NCI-H1092 (cell line): ENCODE results near the gene NALCN.

ENCODE experiments used
- DNase-seq: peaks from one replicate; lab custom pipeline; 2025; lab: John Stamatoyannopoulos, UW

NALCN gene

GRCh38 chr13:101291206-101291605, 125.1 kb downstream of the NALCN start:
- no peak for DNase-seq

GRCh38 chr13:101289764-101290163, 126.5 kb downstream of the NALCN start:
- peak; percentile 84 for DNase-seq

- DNase-seq = no peak
Measured at GRCh38 chr13:101283782-101284181, 132.5 kb downstream of the NALCN start.

GRCh38 chr13:101272886-101273285, 143.4 kb downstream of the NALCN start:
- DNase-seq = no peak

GRCh38 chr13:101271681-101272245, 144.5 kb downstream of the NALCN start:
- DNase-seq = no peak

- DNase-seq = no peak
Measured at GRCh38 chr13:101267656-101268055, 148.7 kb downstream of the NALCN start.

GRCh38 chr13:101265934-101266333, 150.4 kb downstream of the NALCN start:
- no peak for DNase-seq

- no peak for DNase-seq
Measured at GRCh38 chr13:101264931-101265330, 151.4 kb downstream of the NALCN start.

GRCh38 chr13:101262306-101262705, 154.0 kb downstream of the NALCN start:
- no peak for DNase-seq

GRCh38 chr13:101258509-101258908, 157.8 kb downstream of the NALCN start:
- no peak for DNase-seq

GRCh38 chr13:101258071-101258470, 158.2 kb downstream of the NALCN start:
- DNase-seq = no peak

GRCh38 chr13:101248739-101249514, 167.4 kb downstream of the NALCN start:
- DNase-seq = no peak

GRCh38 chr13:101242720-101243119, 173.6 kb downstream of the NALCN start:
- no peak for DNase-seq

- no peak for DNase-seq
Measured at GRCh38 chr13:101238555-101238954, 177.8 kb downstream of the NALCN start.

- no peak for DNase-seq
Measured at GRCh38 chr13:101231751-101232428, 184.4 kb downstream of the NALCN start.

GRCh38 chr13:101230271-101230890, 185.9 kb downstream of the NALCN start:
- no peak for DNase-seq

GRCh38 chr13:101219609-101220265, 196.6 kb downstream of the NALCN start:
- DNase-seq = no peak

- no peak for DNase-seq
Measured at GRCh38 chr13:101218484-101218883, 197.8 kb downstream of the NALCN start.

GRCh38 chr13:101217086-101217485, 199.2 kb downstream of the NALCN start:
- no peak for DNase-seq

- no peak for DNase-seq
Measured at GRCh38 chr13:101211261-101211660, 205.0 kb downstream of the NALCN start.

- no peak for DNase-seq
Measured at GRCh38 chr13:101210774-101211173, 205.5 kb downstream of the NALCN start.

GRCh38 chr13:101209206-101209893, 207.0 kb downstream of the NALCN start:
- DNase-seq = no peak
